VCaP (cell line): ENCODE data around the gene XPO1.

Source experiments
- H3K27ac ChIP-seq: fragments of 450-650 bp; 2 replicates; pipeline ENCODE4 v1.5.1; 2017
- TF ChIP-seq, protein P1 (sequence below): fragments of 450-650 bp; conservative IDR thresholded peaks from 2 replicates; pipeline ENCODE4 v1.5.1; 2017; ENCODE audit warnings: mild to moderate bottlenecking, moderate library complexity

XPO1 gene

DNA sequence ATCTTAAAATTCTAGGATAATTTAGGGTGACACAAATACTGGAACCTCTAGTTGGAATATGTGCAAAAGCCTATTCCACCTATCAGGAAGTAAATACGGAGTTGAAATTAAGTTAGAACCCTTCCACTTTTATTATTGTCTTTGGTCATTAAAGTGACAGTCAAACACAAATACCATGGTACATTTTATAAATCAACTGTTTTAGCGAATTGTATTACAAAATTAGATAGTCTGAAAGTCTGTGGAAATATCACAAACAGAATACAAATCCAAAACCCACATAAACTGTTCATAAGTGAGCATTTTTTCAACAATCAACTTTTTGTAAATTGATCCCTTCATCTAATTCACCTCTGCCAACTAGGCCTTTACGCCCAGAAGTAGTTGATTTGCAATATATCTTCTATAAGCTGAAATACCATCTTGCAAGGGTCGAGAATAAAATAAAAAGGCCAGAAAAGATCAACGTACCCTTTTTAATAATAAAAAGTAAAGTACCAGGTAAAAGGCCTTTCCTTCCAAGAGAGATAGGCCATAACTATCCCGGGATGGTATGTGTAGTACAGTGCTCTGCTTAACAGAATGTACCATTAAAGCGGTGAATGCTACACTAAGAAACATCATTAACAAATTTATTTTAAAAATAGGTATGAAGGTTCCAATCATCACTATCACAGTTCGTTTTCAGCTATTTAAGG is 68.6 kb downstream of the XPO1 start:
- H3K27ac ChIP-seq: peak overlapping the region; percentile 99
- TF ChIP-seq, protein P1, sequence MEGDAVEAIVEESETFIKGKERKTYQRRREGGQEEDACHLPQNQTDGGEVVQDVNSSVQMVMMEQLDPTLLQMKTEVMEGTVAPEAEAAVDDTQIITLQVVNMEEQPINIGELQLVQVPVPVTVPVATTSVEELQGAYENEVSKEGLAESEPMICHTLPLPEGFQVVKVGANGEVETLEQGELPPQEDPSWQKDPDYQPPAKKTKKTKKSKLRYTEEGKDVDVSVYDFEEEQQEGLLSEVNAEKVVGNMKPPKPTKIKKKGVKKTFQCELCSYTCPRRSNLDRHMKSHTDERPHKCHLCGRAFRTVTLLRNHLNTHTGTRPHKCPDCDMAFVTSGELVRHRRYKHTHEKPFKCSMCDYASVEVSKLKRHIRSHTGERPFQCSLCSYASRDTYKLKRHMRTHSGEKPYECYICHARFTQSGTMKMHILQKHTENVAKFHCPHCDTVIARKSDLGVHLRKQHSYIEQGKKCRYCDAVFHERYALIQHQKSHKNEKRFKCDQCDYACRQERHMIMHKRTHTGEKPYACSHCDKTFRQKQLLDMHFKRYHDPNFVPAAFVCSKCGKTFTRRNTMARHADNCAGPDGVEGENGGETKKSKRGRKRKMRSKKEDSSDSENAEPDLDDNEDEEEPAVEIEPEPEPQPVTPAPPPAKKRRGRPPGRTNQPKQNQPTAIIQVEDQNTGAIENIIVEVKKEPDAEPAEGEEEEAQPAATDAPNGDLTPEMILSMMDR: no peak

DNA sequence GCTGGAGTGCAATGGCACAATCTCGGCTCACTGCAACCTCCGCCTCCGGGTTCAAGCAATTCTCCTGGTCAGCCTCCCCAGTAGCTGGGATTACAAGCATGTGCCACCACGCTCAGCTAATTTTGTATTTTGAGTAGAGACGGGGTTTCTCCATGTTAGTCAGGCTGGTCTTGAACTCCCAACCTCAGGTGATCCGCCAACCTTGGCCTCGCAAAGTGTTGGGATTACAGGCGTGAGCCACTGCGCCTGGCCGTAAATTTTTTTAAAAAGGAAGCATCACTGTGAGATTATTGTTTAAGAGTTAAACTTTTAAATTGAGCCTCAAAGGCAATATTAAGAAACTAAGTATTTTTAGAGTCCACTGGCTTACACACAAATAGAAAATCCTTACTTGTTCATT is 69.9 kb downstream of the XPO1 start:
- peak overlapping the region; percentile 99 for H3K27ac ChIP-seq

DNA sequence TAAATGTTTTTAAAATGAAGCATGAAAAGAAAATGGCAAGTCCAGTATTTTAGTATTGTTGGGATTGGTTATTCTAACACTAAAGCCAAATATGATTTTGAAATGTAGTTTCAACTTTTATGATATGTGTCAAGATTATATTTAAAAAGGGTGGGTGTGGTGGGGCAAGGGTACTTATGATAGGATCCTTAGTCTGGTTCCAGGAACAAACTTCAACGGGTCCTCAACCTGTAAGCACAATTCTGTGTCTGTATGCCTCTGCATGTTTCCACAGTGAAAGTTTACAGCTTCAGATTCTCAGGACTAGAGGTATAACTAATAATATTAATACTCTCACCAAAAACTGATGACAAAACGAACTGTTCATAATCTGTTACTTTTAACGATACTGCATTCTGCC is 73.1 kb downstream of the XPO1 start:
- TF ChIP-seq, protein P1: no peak
- H3K27ac ChIP-seq: no peak overlapping the region

DNA sequence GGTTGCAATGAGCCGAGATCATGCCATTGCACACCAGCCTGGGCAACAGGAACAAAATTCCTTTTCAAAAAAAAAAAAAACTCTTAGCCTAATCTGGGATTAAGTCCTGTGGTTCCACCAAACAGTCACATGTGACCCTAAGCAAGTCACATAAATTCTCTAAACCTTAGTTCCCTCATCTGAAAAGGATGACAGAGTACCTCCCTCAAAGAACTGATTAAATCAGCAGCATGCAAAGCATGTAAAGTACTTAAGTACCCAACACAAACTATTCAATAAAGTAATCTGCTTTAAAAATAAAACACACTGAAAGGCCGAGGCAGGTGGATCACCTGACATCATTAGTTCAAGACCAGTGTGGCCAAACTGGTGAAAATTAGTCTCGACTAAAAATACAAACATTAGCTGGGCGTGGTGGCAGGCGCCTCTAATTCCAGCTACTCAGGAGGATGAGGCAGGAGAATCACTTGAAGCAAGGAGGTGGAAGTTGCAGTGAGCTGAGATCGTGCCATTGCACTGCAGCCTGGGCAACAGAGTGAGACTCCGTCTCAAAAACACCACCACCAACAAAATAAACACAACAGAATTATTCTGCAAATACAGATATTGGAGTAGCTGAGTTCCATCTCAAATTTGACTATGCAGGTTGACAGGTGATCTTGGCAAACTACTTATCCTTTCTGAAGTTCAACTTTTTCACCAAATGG is 74.2 kb downstream of the XPO1 start:
- TF ChIP-seq, protein P1: no peak
- no peak overlapping the region for H3K27ac ChIP-seq

DNA sequence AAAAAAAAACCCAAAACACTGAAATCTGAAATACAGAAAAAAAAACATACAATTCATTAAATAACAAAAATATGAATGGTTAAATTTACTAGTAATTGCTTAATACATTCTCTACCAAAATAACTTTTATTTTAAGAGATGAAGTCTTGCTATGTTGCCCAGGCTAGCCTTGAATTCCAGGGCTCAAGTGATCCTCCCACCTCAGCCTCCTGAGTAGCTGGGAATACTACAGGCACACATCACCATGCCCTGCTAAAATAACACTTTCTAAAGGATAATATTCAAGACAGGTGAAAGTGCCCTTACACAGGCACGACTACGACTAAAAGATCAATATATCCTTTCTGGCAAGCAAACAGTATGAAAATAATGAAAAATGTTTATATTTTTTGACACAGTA is 76.8 kb downstream of the XPO1 start:
- no peak overlapping the region for H3K27ac ChIP-seq
- TF ChIP-seq, protein P1: no peak

DNA sequence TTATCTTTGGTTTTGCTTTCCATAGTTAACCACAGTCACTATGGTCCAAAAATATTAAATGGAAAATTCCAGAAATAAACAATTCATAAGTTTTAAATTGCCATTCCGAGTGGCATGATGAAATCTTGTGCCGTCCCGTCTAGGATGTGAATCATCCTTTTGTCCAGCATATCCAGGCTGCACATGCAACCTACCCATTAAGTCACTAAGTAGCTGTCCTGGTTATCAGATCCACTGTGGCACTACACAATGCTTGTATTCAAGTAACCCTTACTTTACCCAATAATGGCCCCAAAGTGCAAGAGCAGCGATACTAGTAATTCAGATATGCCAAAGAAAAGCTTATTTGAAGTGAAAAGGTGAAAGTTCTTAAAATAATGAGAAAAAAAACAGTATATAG is 78.0 kb downstream of the XPO1 start:
- no peak overlapping the region for H3K27ac ChIP-seq
- TF ChIP-seq, protein P1: no peak

DNA sequence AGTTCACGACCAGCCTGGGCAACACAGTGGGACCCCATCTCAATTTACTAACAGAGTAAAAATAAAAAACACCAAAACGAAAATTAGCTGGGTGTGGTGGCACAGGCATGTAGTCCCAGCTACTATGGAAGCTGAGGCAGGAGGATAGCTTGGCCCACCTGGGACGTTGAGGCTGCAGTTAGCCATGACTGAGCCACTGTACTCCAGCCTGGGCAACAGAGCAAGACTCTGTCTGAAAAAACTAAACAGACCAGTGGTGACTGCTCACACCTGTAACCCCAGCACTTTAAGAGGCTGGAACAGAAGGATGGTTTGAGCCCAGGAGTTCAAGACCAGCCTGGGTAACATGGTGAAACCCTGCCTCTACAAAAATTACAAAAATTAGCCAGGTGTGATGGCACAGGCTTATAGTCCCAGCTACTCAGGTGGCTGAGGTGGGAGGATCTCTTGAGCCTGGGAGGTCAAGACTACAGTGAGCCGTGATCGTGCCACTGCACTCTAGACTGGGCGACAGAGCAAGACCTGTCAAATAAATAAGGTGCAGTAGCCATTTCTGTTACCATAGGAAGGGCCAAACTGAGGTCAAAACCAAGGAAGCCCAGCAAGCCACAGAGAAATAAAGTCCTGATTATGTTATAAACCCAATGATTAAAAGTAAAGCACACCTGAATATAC is 81.3 kb downstream of the XPO1 start:
- H3K27ac ChIP-seq: peak overlapping the region; percentile 24
- TF ChIP-seq, protein P1: no peak
